Hepatocyte (in vitro differentiated cells): ENCODE results near the gene CRIP3.

Experiments used
- EZH2 ChIP-seq: fragments of 200-600 bp; sonication (generic); IDR thresholded peaks from 2 replicates; pipeline ENCODE4 v1.6.1; 2016; ENCODE audit warnings: antibody characterized with exemption, mild to moderate bottlenecking, borderline replicate concordance
- EZH2phosphoT487 ChIP-seq: fragments of 200-600 bp; sonication (generic); IDR thresholded peaks from one replicate; pipeline ENCODE4 v1.6.1; 2018; ENCODE audit warnings: antibody characterized with exemption, mild to moderate bottlenecking, low read depth, moderate library complexity; ENCODE audit not compliant: unreplicated experiment, severe bottlenecking
- TF ChIP-seq, protein P1 (sequence below): fragments of 200-600 bp; sonication (generic); IDR thresholded peaks from 2 replicates; pipeline ENCODE4 v1.5.1; 2016; ENCODE audit warnings: antibody characterized with exemption, mild to moderate bottlenecking; ENCODE audit not compliant: poor library complexity

DNA sequence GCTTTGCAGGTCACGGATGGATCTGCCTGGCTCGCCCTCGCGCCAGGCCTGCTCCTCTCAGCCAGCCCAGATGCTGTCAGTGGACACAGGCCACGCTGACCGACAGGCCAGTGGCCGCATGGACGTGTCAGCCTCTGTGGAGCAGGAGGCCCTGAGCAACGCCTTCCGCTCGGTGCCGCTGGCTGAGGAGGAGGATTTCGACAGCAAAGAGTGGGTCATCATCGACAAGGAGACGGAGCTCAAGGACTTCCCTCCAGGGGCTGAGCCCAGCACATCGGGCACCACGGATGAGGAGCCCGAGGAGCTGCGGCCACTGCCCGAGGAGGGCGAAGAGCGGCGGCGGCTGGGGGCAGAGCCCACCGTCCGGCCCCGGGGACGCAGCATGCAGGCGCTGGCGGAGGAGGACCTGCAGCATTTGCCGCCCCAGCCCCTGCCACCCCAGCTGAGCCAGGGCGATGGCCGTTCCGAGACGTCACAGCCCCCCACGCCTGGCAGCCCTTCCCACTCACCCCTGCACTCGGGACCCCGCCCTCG is 45.8 kb downstream of the CRIP3 start:
- TF ChIP-seq, protein P1, sequence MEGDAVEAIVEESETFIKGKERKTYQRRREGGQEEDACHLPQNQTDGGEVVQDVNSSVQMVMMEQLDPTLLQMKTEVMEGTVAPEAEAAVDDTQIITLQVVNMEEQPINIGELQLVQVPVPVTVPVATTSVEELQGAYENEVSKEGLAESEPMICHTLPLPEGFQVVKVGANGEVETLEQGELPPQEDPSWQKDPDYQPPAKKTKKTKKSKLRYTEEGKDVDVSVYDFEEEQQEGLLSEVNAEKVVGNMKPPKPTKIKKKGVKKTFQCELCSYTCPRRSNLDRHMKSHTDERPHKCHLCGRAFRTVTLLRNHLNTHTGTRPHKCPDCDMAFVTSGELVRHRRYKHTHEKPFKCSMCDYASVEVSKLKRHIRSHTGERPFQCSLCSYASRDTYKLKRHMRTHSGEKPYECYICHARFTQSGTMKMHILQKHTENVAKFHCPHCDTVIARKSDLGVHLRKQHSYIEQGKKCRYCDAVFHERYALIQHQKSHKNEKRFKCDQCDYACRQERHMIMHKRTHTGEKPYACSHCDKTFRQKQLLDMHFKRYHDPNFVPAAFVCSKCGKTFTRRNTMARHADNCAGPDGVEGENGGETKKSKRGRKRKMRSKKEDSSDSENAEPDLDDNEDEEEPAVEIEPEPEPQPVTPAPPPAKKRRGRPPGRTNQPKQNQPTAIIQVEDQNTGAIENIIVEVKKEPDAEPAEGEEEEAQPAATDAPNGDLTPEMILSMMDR, result no peak
- TF ChIP-seq EZH2 (no peak), EZH2phosphoT487 (no peak)
